Right ventricle myocardium inferior (tissue), 1 donor: ENCODE results near the gene CDH12. TPM values are rescaled to one million over a fixed set of nuclear protein-coding genes. Genes with fewer than 3 reads are reported as not detected.
"Not testable (repeated sequence)": the region's sequence is repeated elsewhere in the genome, so short reads cannot be mapped to it uniquely, and the experiment has no call there.

Experiments
- ATAC-seq: fragments of 200-7000 bp; cut with Tn5 transposase; one replicate; pipeline ENCODE4 v1.9.1; 2020; ENCODE audit warnings: mild to moderate bottlenecking, moderate library complexity
- DNase-seq: peaks from one replicate; pipeline ENCODE4 v3.0.0; 2021; ENCODE audit errors: missing footprints
- intact Hi-C: fragments of 100-400 bp; cut with DNase I; formaldehyde crosslinking; loops from one replicate; pipeline ENCODE4 v1.11.0; 2022
- long read RNA-seq: library from polyadenylated mRNA; unstranded; transcript quantifications from one replicate; pipeline ENCODE4 v2.0.0, GENCODE V29; 2021
- total RNA-seq: library from RNA; stranded (reverse); fragmentation: NEBNext Ultra II Directional; extraction: Animal tissue kit (Norgen Biotek cat#: 25700); gene quantifications from one replicate; pipeline ENCODE4 v1.2.1, GENCODE V29; 2021
- donor health status: DM: no; HTN: yes; CAD: no; lungs with severe emphysema.

The CDH12 gene
- not detected for total RNA-seq
- long read RNA-seq, result 0 reads

- DNase-seq (no peak), ATAC-seq (no peak)
- intact Hi-C loops, result no loop called here
Measured at GRCh38 chr5:22852807-22853660, at the start of gene CDH12. TSS of gene CDH12 (minus strand) at chr5:22853344.

GRCh38 chr5:22901885-22902284 is 48.7 kb upstream of the CDH12 start:
- DNase-seq, result peak; percentile 62
- no peak for ATAC-seq
- intact Hi-C loops, result no loop called here

- no peak for DNase-seq
- intact Hi-C loops, result no loop called here
- ATAC-seq, result no peak
Measured at GRCh38 chr5:22900801-22901310, 47.7 kb upstream of the CDH12 start.

GRCh38 chr5:22899341-22899740 is 46.2 kb upstream of the CDH12 start:
- ATAC-seq (no peak), DNase-seq (no peak)
- intact Hi-C loops, result no loop called here

GRCh38 chr5:22896152-22896551 is 43.0 kb upstream of the CDH12 start:
- intact Hi-C loops, result no loop called here
- no peak for ATAC-seq
- DNase-seq, result no peak

- DNase-seq, result no peak
- ATAC-seq, result no peak
- intact Hi-C loops, result no loop called here
Measured at GRCh38 chr5:22892441-22892840, 39.3 kb upstream of the CDH12 start.

GRCh38 chr5:22889720-22890119 is 36.6 kb upstream of the CDH12 start:
- no peak for DNase-seq
- intact Hi-C loops, result no loop called here
- no peak for ATAC-seq

GRCh38 chr5:22887566-22887965 is 34.4 kb upstream of the CDH12 start:
- ATAC-seq, result no peak
- no peak for DNase-seq
- intact Hi-C loops, result no loop called here

- intact Hi-C loops, ATAC-seq: not testable (repeated sequence)
Measured at GRCh38 chr5:22858911-22859310, 5.8 kb upstream of the CDH12 start.

GRCh38 chr5:22855824-22856223 is 2.7 kb upstream of the CDH12 start:
- DNase-seq (no peak), ATAC-seq (no peak)
- intact Hi-C loops, result no loop called here

More at GRCh38 chr5:22858911-22859310, 5.8 kb upstream of the CDH12 start:
- not testable (repeated sequence) for DNase-seq

GRCh38 chr5:22850981-22851380 is 2.2 kb downstream of the CDH12 start:
- no peak for DNase-seq
- intact Hi-C loops, result no loop called here
- ATAC-seq, result no peak

- no peak for DNase-seq
- no peak for ATAC-seq
- intact Hi-C loops, result no loop called here
Measured at GRCh38 chr5:22846693-22847092, 6.5 kb downstream of the CDH12 start.

GRCh38 chr5:22844636-22845035 is 8.5 kb downstream of the CDH12 start:
- DNase-seq, result no peak
- no peak for ATAC-seq
- intact Hi-C loops, result no loop called here

- no peak for DNase-seq
- intact Hi-C loops, result no loop called here
- ATAC-seq, result no peak
Measured at GRCh38 chr5:22844155-22844554, 9.0 kb downstream of the CDH12 start.

GRCh38 chr5:22842574-22842973 is 10.6 kb downstream of the CDH12 start:
- DNase-seq (no peak), ATAC-seq (no peak)
- intact Hi-C loops, result no loop called here

GRCh38 chr5:22837803-22838202 is 15.3 kb downstream of the CDH12 start:
- intact Hi-C loops, result no loop called here
- no peak for ATAC-seq
- no peak for DNase-seq

- intact Hi-C loops, result no loop called here
- no peak for DNase-seq
- no peak for ATAC-seq
Measured at GRCh38 chr5:22835686-22836085, 17.5 kb downstream of the CDH12 start.

- no peak for DNase-seq
- intact Hi-C loops, result no loop called here
Measured at GRCh38 chr5:22793463-22793862, 59.7 kb downstream of the CDH12 start.

GRCh38 chr5:22787807-22788206 is 65.3 kb downstream of the CDH12 start:
- DNase-seq (no peak), ATAC-seq (no peak)
- intact Hi-C loops, result no loop called here

More at GRCh38 chr5:22793463-22793862, 59.7 kb downstream of the CDH12 start:
- ATAC-seq, result no peak

- intact Hi-C loops, result no loop called here
- DNase-seq (no peak), ATAC-seq (no peak)
Measured at GRCh38 chr5:22787398-22787797, 65.7 kb downstream of the CDH12 start.

GRCh38 chr5:22780756-22781155 is 72.4 kb downstream of the CDH12 start:
- intact Hi-C loops, result no loop called here
- DNase-seq (no peak), ATAC-seq (no peak)
